Keratinocyte (primary cell): Measurements from ENCODE around the gene TRMT112. TPM values are rescaled to one million over a fixed set of nuclear protein-coding genes. Genes with fewer than 3 reads are reported as not detected.

ENCODE experiments used
- DNase-seq: peaks from one replicate; pipeline ENCODE4 v3.0.0-alpha.2; 2011; ENCODE audit warnings: low read depth, missing footprints, low spot score
- FAIRE-seq: peaks from 2 replicates; lab custom pipeline; 2011; peaks lifted over from hg19 to GRCh38; lab: Jason Lieb, UNC
- H2AFZ ChIP-seq: 2 replicates; pipeline ENCODE4 v1.6.0; 2012; ENCODE audit warnings: low read length, control low read depth, inconsistent platforms; ENCODE audit not compliant: control insufficient read depth
- H3K27ac ChIP-seq: 2 replicates; pipeline ENCODE4 v1.5.1; 2011; ENCODE audit warnings: low read length; ENCODE audit not compliant: control insufficient read depth, insufficient read depth
- H3K27me3 ChIP-seq: 3 replicates; pipeline ENCODE4 v1.6.0; 2011; ENCODE audit warnings: low read length; ENCODE audit not compliant: control insufficient read depth, insufficient read depth; ENCODE audit errors: extremely low read depth
- H3K36me3 ChIP-seq, 2 experiments: 2 replicates in 1 of 2; 3 replicates in 1 of 2; pipeline ENCODE4 v1.5.1; 2011; ENCODE audit warnings: low read length in 2 of 2, mild to moderate bottlenecking in 1 of 2; ENCODE audit not compliant: control insufficient read depth in 2 of 2, insufficient read depth in 2 of 2; ENCODE audit errors: extremely low read depth in 1 of 2
- H3K4me1 ChIP-seq: 3 replicates; pipeline ENCODE4 v1.5.1; 2011; ENCODE audit warnings: low read length; ENCODE audit not compliant: control insufficient read depth, insufficient read depth; ENCODE audit errors: extremely low read depth
- H3K4me2 ChIP-seq: 3 replicates; pipeline ENCODE4 v1.6.0; 2011; ENCODE audit warnings: low read depth, low read length; ENCODE audit not compliant: control insufficient read depth, insufficient read depth; ENCODE audit errors: extremely low read depth
- H3K4me3 ChIP-seq, 3 experiments: fragments of 200-600 bp in 1 of 3; sonication (generic) in 1 of 3; 2 replicates in 2 of 3; 3 replicates in 1 of 3; pipeline ENCODE4 v1.5.1; 2011 to 2016; ENCODE audit warnings: low read length in 3 of 3, mild to moderate bottlenecking in 3 of 3, control low read depth in 2 of 3, inconsistent platforms in 1 of 3, low read depth in 1 of 3, mixed read lengths in 1 of 3, mixed run types in 1 of 3, moderate library complexity in 1 of 3; ENCODE audit not compliant: control insufficient read depth in 2 of 3, insufficient read depth in 2 of 3; ENCODE audit errors: extremely low read depth in 1 of 3
- H3K79me2 ChIP-seq: 2 replicates; pipeline ENCODE4 v1.6.0; 2012; ENCODE audit warnings: low read length; ENCODE audit not compliant: control insufficient read depth, insufficient read depth
- H3K9ac ChIP-seq: 3 replicates; pipeline ENCODE4 v1.6.0; 2011; ENCODE audit warnings: low read length; ENCODE audit not compliant: control insufficient read depth, insufficient read depth; ENCODE audit errors: extremely low read depth
- H3K9me1 ChIP-seq: 3 replicates; pipeline ENCODE4 v1.6.0; 2011; ENCODE audit warnings: low read length; ENCODE audit not compliant: control insufficient read depth, insufficient read depth; ENCODE audit errors: extremely low read depth
- H3K9me3 ChIP-seq: 2 replicates; pipeline ENCODE4 v1.5.1; 2012; ENCODE audit warnings: low read depth, low read length; ENCODE audit not compliant: control insufficient read depth
- H4K20me1 ChIP-seq: 3 replicates; pipeline ENCODE4 v1.6.0; 2011; ENCODE audit warnings: low read length; ENCODE audit not compliant: control insufficient read depth, insufficient read depth; ENCODE audit errors: extremely low read depth
- CTCF ChIP-seq, 3 experiments: IDR thresholded peaks in 1 of 3; conservative IDR thresholded peaks in 1 of 3; optimal IDR thresholded peaks in 1 of 3; 2 replicates in 2 of 3; 3 replicates in 1 of 3; pipeline versions ENCODE3 to v1.5.1; 2011; ENCODE audit warnings: low read length in 3 of 3, mild to moderate bottlenecking in 3 of 3, moderate library complexity in 2 of 3, control low read depth in 1 of 3, inconsistent platforms in 1 of 3; ENCODE audit not compliant: insufficient read depth in 2 of 3; ENCODE audit errors: extremely low read depth in 1 of 3
- EZH2 ChIP-seq: IDR thresholded peaks from one replicate; pipeline ENCODE4 v1.6.1; 2012; ENCODE audit warnings: inconsistent platforms, mild to moderate bottlenecking, low read length, moderate library complexity
- dilution Hi-C: fragments of 300-500 bp; cut with MboI; formaldehyde crosslinking; loops from one replicate; pipeline ENCODE4 v1.7.0; 2020; ENCODE audit warnings: low sequenced_read_pairs; ENCODE audit not compliant: extremely low pct_ligation_motif_present
- polyA plus RNA-seq, 5 experiments: library from polyadenylated mRNA; depleted of rRNA in 3 of 5; stranded (reverse) in 3 of 5; stranded (forward) in 1 of 5; unstranded in 1 of 5; fragments of >200 nt; gene quantifications; 1 replicate in 1 of 5; 2 replicates in 3 of 5; 3 replicates in 1 of 5; pipeline versions ENCODE4 v1.2.1 to v1.2.3, GENCODE V29; 2011 to 2012; ENCODE audit warnings: missing spikeins in 2 of 5, low read depth in 1 of 5, low replicate concordance in 1 of 5

The TRMT112 gene
- polyA plus RNA-seq, 1 donor (not counting 4 experiments of a cell fraction or from before 2014, with no cell fraction given): 408 TPM

- Histone ChIP-seq H3K9ac (no peak overlapping the region), H3K36me3 (peaks cover 8 to 9% of the 10 kb centered on the region in 2 experiments), H3K79me2 (peaks cover 7% of the 10 kb centered on the region), H3K27me3 (no peaks in the 10 kb centered on the region), H3K9me3 (no peaks in the 10 kb centered on the region), H3K27ac (peak overlapping the region; percentile 51), H4K20me1 (no peaks in the 10 kb centered on the region), H3K9me1 (no peaks in the 10 kb centered on the region), H3K4me3 (no peak overlapping the region), H2AFZ (no peak overlapping the region), H3K4me1 (peaks cover 20% of the 10 kb centered on the region), H3K4me2 (peak overlapping the region; percentile 41)
- TF ChIP-seq CTCF (optimal IDR thresholded peaks at IDR 0.05 in 1 of 3, IDR thresholded peaks at IDR 0.05 in 1 of 3, conservative IDR thresholded peaks at IDR 0.05 in 1 of 3; ENCODE audit: extremely low read depth in 1 of 3, insufficient read depth in 2 of 3, low read length in 3 of 3) (no peak), EZH2 (no peak)
- DNase-seq (peak; percentile 89), FAIRE-seq (peak; percentile 73)
- dilution Hi-C loops: no loop called here
These were observed 40.5 kb downstream of the TRMT112 start for GRCh38 chr11:64276653-64277431.

- Histone ChIP-seq H3K36me3 (peaks cover 6 to 9% of the 10 kb centered on the region in 2 experiments), H4K20me1 (no peaks in the 10 kb centered on the region), H3K27ac (no peak overlapping the region), H3K9me3 (no peaks in the 10 kb centered on the region), H3K9ac (no peak overlapping the region), H3K4me2 (no peak overlapping the region), H3K27me3 (no peaks in the 10 kb centered on the region), H3K79me2 (peaks cover 7% of the 10 kb centered on the region), H3K4me1 (peaks cover 26% of the 10 kb centered on the region), H3K9me1 (no peaks in the 10 kb centered on the region), H3K4me3 (no peak overlapping the region), H2AFZ (no peak overlapping the region)
- FAIRE-seq (no peak), DNase-seq (no peak)
- TF ChIP-seq EZH2: no peak
- TF ChIP-seq CTCF (optimal IDR thresholded peaks at IDR 0.05 in 1 of 3, IDR thresholded peaks at IDR 0.05 in 1 of 3, conservative IDR thresholded peaks at IDR 0.05 in 1 of 3; ENCODE audit: extremely low read depth in 1 of 3, insufficient read depth in 2 of 3, low read length in 3 of 3): no peak
- dilution Hi-C loops: no loop called here
These were observed 41.5 kb downstream of the TRMT112 start for GRCh38 chr11:64275841-64276240.
